ENCODE results near the gene ZNF277.

The ZNF277 gene

GRCh38 chr7:112362731-112363131, 156.2 kb downstream of the ZNF277 start:
- H3K27ac ChIP-seq (ENCODE audit: extremely low read depth, low read depth, low read length), result no peak overlapping the region
- no peaks in the 10 kb centered on the region for H3K36me3 ChIP-seq (ENCODE audit: control insufficient read depth in 2 of 2, insufficient read depth in 1 of 2, low read length in 2 of 2)
- no peaks in the 10 kb centered on the region for H3K4me1 ChIP-seq (ENCODE audit: control insufficient read depth, insufficient read depth, low read length)
- POLR2A ChIA-PET, result no interaction called here
- no peak overlapping the region for H3K4me3 ChIP-seq (ENCODE audit: low read depth, low read length)
- H3K9me3 ChIP-seq (ENCODE audit: control insufficient read depth, insufficient read depth, low read depth, low read length), result no peaks in the 10 kb centered on the region
- CTCF ChIA-PET, result interaction anchor here (0.6 kb wide), 1 partner anchor 81 kb away, joined by 5 read pairs; no protein-coding TSS in a partner anchor
- no peak for TF ChIP-seq ZNF514 (tag by site-specific recombination; IDR thresholded peaks at IDR 0.05)
- no peak for TF ChIP-seq ZBTB26 (tag by site-specific recombination; optimal IDR thresholded peaks at IDR 0.05)

GRCh38 chr7:112364388-112364787, 157.9 kb downstream of the ZNF277 start:
- TF ChIP-seq ZBTB20 (tag by site-specific recombination; IDR thresholded peaks at IDR 0.05) (no peak), ZNF670 (tag by site-specific recombination; IDR thresholded peaks at IDR 0.05; ENCODE audit: low read depth) (no peak), ZNF747 (tag by site-specific recombination; IDR thresholded peaks at IDR 0.05) (no peak), ZNF223 (tag by site-specific recombination; IDR thresholded peaks at IDR 0.05) (no peak), ELK4 (IDR thresholded peaks at IDR 0.05; ENCODE audit: borderline replicate concordance, low read depth, low read length) (no peak), TSHZ1 (tag by site-specific recombination; IDR thresholded peaks at IDR 0.05; ENCODE audit: borderline replicate concordance) (no peak), ZNF610 (tag by site-specific recombination; IDR thresholded peaks at IDR 0.05; ENCODE audit: borderline replicate concordance) (no peak), ZNF571 (tag by site-specific recombination; IDR thresholded peaks at IDR 0.05) (no peak), ZNF140 (tag by site-specific recombination; IDR thresholded peaks at IDR 0.05) (no peak), ZNF121 (tag by site-specific recombination; IDR thresholded peaks at IDR 0.05) (no peak)
- no peaks in the 10 kb centered on the region for H3K36me3 ChIP-seq (ENCODE audit: control insufficient read depth in 2 of 2, insufficient read depth in 1 of 2, low read length in 2 of 2)
- H3K4me1 ChIP-seq (ENCODE audit: control insufficient read depth, insufficient read depth, low read length), result no peaks in the 10 kb centered on the region
- POLR2A ChIA-PET, result no interaction called here
- CTCF ChIA-PET, result no interaction called here
- H3K4me3 ChIP-seq (ENCODE audit: low read depth, low read length), result no peak overlapping the region
- H3K27ac ChIP-seq (ENCODE audit: extremely low read depth, low read depth, low read length), result no peak overlapping the region
- no peaks in the 10 kb centered on the region for H3K9me3 ChIP-seq (ENCODE audit: control insufficient read depth, insufficient read depth, low read depth, low read length)

GRCh38 chr7:112365551-112365950, 159.1 kb downstream of the ZNF277 start:
- CTCF ChIA-PET, result interaction anchor here (0.8 kb wide), 1 partner anchor 115 kb away, joined by 6 read pairs; no protein-coding TSS in a partner anchor
- POLR2A ChIA-PET, result no interaction called here
- TF ChIP-seq ZBTB8A (tag by site-specific recombination; IDR thresholded peaks at IDR 0.05), result no peak
- no peak for TF ChIP-seq ZNF600 (tag by site-specific recombination; IDR thresholded peaks at IDR 0.05)
- TF ChIP-seq ZNF2 (tag by site-specific recombination; IDR thresholded peaks at IDR 0.05), result no peak
- no peak for TF ChIP-seq ZNF768 (tag by site-specific recombination; IDR thresholded peaks at IDR 0.05)
- TF ChIP-seq PRDM6 (tag by site-specific recombination; IDR thresholded peaks at IDR 0.05), result no peak
- no peak for TF ChIP-seq ZNF623 (tag by site-specific recombination; IDR thresholded peaks at IDR 0.05)
- no peak for TF ChIP-seq ZNF324 (tag by site-specific recombination; IDR thresholded peaks at IDR 0.05)
- no peak for TF ChIP-seq ZNF157 (tag by site-specific recombination; IDR thresholded peaks at IDR 0.05)
- TF ChIP-seq OSR2 (tag by site-specific recombination; IDR thresholded peaks at IDR 0.05), result no peak
- no peak for TF ChIP-seq ZNF513 (tag by site-specific recombination; IDR thresholded peaks at IDR 0.05)
- TF ChIP-seq KLF7 (tag by site-specific recombination; IDR thresholded peaks at IDR 0.05; ENCODE audit: borderline replicate concordance), result no peak
- TF ChIP-seq ZSCAN30 (tag by site-specific recombination; IDR thresholded peaks at IDR 0.05), result no peak
- TF ChIP-seq RBAK (tag by site-specific recombination; IDR thresholded peaks at IDR 0.05), result no peak

More at GRCh38 chr7:112365551-112365950, 159.1 kb downstream of the ZNF277 start:
- Histone ChIP-seq H3K4me1 (ENCODE audit: control insufficient read depth, insufficient read depth, low read length) (no peaks in the 10 kb centered on the region), H3K9me3 (ENCODE audit: control insufficient read depth, insufficient read depth, low read depth, low read length) (no peaks in the 10 kb centered on the region), H3K27ac (ENCODE audit: extremely low read depth, low read depth, low read length) (no peak overlapping the region), H3K4me3 (ENCODE audit: low read depth, low read length) (no peak overlapping the region), H3K36me3 (ENCODE audit: control insufficient read depth in 2 of 2, insufficient read depth in 1 of 2, low read length in 2 of 2) (no peaks in the 10 kb centered on the region)
